Measurements from ENCODE around the gene NDFIP1. TPM values are rescaled to one million over a fixed set of nuclear protein-coding genes. Genes with fewer than 3 reads are reported as not detected.
A peak's percentile ranks its signal among the peaks of the same experiment; 100 is the strongest.

The NDFIP1 gene
- polyA plus RNA-seq, 1 donor, result 54.7 TPM

DNA sequence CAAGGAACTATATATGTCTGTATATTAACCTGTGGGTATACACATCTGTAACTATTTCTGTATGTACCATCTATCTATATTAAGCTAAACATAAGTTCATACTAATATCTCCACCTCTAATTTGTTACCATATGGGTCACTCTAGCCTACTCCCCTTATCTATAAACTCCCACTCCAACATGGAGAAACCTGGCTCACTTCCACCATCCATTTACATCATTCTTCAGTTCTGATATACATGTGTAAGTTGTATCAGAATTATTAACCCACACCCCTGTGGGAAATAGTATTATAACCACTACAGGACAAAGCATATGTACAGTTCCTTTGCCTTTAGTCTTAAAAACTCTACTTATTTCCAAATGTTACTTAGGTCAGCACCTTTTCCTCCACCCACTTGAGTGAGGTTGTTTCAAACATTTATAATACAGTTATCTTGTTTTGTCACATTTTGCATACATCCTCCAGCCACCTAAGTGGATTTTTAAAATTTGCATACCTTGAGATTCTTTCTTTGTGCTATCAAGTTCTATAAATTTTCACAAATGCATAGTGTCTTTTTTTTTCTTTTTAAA lies 10.6 kb downstream of the NDFIP1 start:
- DNase-seq (ENCODE audit: low read depth), result no peak

DNA sequence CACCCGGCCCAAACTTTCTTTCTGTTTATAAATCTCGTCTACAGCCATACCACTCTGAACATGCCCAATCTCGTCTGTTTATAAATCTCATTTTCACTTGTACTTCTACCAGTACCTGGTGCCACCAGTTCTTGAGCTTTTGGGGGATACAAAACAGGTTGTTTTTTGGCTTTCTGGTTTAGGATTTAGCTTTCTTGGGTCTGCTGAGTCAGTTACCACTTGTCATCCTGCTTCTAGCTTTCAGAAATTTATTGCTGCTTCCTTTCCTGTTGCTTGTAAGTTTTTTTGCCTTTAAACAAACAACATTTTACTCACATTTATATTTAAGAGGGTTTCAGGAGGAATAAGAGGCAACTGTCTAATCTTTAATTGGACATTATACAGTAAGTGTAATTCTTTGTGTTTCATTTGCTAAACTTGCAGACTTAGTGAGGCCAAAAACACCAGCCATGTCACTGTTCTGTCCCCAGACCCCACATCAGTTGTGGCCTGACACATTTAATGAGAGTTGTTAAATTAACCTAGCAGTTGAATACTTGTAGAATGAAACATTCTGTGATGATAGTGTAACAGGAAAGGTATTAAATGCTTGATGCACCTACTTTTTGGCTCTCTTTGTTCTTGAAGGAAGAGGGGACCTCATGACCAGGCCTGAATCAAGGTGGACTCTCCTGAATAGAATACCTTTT lies 11.8 kb downstream of the NDFIP1 start:
- no peak for DNase-seq (ENCODE audit: low read depth)

DNA sequence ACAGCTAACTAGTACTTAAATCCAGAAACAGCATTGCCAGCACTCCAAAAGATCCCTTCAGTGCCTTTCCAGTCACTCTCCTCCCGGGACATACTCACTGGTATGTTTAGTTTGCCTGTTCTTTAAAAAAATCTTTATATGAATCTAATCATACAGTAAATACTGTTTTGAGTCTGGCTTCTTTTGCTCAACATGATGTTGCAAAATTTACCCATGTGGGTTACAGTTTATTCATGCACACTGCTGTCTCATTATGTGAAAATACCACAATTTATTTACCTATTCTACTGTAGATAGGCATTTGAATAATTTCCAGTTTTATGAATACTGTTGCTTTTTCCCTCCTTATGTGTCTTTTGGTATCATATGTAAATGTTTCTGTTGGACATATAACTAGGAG lies 13.5 kb downstream of the NDFIP1 start:
- no peak for DNase-seq (ENCODE audit: low read depth)

DNA sequence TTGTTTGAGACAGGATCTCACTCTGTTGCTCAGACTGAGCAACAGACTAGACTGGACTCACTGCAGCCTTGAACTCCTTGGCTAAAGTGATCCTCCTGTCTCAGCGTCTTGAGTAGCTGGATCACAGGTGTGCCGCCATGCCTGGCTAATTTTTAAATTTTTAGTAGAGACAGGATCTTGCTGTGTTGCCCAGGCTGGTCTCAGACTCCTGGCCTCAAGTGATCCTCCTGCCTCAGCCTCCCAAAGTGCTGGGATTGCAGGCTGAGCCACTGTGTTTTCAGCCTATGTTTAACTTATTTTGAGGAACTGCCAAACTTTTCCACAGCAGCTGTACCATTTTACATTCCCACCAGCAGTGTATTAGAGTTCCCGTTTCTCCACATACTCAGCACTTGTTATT lies 16.8 kb downstream of the NDFIP1 start:
- no peak for DNase-seq (ENCODE audit: low read depth)

DNA sequence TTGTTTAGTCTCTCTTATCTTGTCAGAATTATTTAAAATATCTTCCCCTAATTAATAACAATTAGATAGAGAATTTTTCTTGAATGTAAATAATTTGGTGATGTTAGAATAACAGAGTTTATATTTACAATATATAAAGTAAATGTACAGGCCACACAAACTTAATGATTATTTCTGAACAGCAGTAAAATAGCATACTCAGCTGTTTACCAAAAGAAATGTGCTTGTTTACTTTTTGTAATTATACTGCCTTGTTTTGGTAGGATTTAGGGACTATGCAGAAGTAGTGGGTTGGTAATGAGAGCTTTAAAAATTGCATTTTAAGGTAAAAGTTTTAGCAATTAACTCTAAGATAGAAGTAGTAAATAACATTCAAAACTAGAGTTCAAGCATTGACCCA lies 17.4 kb downstream of the NDFIP1 start:
- DNase-seq (ENCODE audit: low read depth), result no peak

DNA sequence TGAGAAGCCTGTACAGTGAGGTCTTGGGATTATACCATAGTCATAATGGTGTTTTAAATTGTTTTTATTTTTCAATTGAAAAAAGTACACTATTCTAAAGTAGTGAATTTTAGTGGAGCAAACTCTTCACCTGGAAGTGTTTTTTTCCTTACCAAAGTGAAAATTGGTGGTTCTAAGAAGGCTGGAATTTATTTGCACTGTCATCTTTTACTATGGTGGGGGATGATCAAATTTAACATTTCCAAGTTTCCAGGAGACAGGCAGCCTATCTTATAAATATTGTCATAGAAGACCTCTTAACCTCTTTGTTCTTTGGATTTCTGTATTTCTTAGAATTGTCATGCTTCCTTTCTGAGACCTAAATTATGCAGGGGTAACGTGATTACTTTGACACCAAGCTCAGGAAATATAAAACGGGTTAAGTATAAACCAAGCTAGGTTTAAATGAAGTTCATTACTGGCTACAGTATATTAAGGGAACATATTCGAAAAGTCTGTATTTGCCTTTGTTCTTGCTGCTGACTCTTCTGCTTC lies 20.2 kb downstream of the NDFIP1 start:
- no peak for DNase-seq (ENCODE audit: low read depth)

DNA sequence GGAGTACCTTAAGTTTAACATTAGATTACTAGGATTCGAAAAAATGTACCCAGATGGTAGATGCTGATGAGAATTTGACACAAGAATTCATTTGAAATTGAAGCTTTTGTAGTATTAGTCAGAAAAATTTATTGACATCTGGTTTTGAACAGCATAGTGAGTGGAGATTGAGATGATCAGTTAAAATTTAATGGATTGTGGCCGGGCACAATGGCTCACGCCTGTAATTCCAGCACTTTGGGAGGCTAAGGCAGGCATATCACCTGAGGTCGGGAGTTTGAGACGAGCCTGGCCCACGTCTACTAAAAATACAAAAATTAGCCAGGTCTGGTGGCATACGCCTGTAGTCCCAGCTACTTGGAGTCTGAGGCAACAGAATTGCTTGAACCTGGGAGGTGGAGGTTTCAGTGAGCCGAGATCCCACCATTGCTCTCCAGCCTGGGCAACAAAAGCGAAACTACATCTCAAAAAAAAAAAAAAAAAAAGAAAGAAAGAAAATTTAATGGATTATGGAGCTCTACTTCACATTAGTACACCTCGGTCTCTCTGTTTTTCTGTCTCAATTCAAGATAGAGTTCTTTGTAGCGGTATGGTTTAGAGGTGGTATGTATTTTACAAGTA lies 21.0 kb downstream of the NDFIP1 start:
- no peak for DNase-seq (ENCODE audit: low read depth)

DNA sequence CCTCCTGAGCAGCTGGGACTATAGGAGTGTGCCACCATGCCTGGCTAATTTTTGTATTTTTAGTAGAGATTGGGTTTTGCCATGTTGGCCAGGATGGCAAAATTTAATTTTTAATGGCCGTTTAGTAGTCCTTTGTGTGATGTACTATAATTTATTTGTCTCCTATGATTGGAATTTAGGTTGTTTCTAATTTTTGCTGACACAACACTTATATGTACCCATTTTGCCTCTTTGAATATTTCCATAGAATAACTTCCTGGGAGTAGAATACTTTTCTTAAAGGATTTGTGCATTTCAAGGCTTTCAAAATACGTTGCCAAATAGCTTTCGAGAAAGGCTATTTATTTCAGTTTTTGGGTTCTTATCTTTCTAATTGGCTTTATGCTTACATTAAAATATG lies 22.8 kb downstream of the NDFIP1 start:
- DNase-seq (ENCODE audit: low read depth), result no peak

DNA sequence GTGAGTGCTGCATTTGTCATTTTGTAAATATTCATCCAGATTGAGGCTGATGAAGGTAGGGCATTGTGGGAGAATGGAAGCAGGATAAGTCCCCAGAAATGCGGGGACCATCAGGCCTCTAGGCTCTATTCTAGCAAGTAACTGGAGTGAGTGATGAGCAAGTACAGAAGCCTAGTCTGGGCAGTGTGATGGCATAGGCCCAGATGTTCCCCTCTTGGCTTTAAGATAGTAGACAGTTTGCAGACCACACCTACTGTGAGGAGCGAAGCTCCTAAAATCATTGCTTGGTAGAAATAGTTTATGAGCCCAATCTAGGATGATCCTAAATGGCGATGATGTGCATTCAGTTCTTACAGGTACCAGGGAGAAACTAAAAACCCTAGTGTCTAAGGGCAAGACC lies 24.3 kb downstream of the NDFIP1 start:
- no peak for DNase-seq (ENCODE audit: low read depth)

DNA sequence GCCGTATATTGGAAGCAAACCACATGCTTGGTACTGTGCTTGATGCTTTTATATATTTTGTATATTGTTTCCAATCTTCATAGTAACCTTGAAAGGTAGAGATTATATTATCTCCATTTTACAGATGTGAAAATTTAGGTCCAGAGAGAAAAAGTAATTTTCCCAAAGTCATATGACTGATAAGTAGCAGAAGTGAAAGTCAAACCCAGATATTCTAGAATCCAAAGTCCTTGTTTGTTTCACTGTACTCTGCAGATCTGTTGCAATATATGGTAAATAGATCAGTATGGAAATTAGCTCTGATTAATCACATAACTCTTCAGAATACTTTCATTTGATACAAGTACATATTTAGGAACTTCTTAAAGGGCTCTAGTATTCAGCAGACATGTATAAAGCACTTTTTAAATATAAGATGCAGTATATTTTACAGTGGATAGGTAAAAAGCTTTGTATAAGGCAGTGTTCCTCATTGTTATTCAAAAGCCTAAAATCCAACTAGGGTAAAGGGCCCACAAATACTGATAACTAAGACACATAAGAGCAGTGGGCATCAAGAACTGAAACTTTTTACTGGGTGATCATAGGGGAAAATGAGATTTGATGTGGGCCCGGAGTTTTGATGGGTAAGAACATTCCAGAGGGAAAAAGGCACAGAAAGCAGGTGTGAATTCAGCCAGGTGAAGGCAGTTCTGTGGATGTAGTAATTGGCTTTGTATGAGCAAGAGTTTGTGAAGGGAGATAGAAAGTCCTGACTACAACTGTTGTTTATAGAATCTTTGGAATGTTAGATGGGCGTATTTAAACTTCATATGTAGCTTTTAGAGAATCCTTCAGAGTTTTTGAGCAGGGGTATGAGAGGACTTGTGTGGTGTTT lies 25.0 kb downstream of the NDFIP1 start:
- no peak for DNase-seq (ENCODE audit: low read depth)

DNA sequence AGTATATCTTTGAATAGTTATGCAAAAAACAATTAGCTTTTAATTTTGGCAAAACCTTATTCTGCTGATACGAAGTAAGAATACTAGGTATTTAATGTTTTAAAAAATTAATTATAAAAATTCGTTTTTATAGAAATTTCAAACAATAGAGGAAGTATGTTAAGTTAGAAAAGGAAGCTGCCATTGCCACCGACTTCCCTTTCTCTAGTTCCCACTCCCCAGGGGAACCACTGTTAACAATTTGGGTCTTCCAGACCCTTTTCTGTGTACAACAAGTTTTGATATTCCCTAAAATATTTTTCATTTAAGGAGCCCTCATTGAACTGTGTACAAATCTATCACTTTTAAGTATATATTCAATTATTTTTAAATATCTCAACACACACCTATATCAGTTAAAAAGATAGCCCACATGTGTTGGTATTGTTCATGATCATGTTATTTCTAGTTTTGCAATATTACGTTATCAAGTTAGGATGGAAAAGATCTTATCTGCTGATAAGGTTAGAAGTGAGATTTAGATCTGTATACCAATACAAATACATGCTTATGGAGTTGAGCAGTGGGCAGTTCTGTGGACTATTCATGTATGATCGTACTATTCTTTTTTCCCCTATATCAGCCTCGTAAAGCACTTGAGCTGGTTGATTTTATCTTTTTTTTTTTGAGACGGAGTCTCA lies 25.9 kb downstream of the NDFIP1 start:
- no peak for DNase-seq (ENCODE audit: low read depth)

DNA sequence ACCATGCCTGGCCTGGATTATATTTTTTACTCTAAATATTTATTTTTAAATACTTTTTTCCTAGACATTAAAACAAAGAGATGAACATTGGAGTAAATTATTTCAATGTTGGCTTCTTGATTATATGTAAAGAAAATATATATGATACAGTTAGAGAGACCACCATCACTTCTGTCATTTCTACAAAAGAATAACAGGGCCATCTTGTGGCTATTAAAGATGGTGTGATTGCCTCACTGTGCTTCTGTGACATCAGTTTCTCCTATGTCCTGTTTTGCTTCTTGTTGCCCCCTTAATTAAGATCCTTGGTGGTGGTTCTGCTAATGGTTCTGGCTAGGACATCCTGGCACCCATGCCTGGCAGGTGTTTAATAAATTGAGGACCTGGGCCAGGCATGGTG lies 32.9 kb downstream of the NDFIP1 start:
- no peak for DNase-seq (ENCODE audit: low read depth)

DNA sequence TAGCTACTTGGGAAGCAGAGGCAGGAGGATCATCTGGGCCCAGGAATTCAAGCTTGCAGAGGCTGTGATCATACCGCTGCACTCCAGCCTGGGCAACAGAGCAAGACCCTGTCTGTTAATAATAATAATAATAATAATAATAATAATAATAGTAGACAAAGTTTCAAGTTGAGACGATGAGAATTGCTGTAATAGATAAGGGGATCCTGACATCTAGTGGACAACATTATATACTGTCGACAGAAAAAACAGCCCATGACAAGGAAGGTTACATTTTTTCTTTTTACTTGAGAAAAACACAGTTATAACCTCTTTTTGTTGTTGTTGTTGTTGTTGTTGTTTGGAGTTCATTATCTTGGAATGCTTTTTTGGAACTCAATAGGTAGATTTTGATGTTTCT lies 35.3 kb downstream of the NDFIP1 start:
- peak; percentile 32 for DNase-seq (ENCODE audit: low read depth)

DNA sequence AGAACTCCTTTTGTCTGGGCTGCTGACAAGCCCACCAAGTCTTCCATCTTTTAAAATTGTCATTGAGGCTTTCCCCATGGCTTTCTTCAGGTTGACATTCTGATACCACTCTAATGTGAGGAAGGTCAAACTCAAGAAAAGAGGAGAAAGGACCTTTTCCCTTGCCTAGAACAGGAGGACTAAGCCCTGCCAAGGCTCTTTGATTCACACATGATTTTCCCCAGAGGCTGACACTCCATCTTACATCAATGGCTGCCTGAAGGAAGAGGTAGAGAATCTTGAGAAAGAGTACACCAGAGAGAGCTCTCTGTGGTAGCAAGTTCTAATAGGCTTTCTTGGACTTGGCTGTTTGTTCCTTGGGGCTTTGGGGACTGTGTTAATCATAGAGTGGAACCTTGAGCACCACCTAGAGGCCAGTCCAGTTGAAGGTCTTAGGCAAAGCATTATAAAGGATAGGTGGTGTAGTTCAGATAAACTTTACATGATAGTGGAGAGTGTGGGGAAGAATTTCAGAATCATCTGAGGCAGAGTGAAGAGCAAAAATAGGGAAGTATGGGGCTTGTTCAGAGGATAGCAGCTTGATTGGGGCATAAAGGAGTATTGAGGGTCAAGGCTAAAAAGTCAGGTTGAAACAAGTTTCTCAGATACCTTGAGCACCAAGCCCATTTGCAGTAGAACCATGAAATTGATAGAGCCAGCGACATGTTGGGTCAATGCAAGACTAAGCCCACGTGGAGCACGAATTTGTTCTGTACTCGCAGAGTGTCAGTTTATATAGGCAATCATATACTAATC lies 36.7 kb downstream of the NDFIP1 start:
- DNase-seq (ENCODE audit: low read depth), result no peak

DNA sequence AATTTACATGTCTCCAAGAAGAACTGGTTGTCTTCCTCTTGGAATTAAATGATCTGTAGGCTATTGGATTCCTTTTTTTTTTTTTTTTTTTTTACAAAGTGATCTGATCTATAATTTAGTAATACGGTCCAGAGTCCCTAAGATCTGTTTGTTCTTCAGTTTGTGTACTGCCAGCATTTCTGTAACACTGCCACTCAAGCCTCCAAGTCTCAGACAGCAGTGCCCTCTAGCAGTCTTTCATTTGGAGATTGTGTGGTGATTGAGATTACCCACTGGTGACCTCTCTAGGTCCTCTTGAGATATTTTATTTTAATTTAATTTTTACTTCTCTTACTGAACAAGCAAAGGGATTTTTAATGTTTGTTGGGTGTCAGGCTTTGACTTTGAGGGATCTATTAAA lies 40.8 kb downstream of the NDFIP1 start:
- DNase-seq (ENCODE audit: low read depth), result no peak

DNA sequence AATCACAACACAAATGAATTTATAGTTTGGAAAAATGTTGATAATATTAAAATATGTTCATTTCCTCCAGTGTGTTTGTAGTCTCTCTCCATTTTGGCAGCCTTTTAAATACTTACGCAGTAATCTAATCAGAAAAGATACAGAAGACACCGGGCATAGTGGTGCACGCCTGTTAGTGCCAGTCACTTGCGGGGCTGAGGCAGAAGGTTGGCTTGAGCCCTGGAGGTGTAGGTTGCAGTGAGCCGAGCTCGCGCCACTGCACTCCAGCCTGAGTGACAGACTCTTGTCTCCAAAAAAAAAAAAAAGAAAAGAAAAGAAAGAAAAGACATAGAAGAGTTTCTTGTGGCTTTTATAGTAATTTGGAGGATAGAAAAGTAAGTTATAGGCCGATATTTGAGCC lies 41.9 kb downstream of the NDFIP1 start:
- DNase-seq (ENCODE audit: low read depth), result no peak

DNA sequence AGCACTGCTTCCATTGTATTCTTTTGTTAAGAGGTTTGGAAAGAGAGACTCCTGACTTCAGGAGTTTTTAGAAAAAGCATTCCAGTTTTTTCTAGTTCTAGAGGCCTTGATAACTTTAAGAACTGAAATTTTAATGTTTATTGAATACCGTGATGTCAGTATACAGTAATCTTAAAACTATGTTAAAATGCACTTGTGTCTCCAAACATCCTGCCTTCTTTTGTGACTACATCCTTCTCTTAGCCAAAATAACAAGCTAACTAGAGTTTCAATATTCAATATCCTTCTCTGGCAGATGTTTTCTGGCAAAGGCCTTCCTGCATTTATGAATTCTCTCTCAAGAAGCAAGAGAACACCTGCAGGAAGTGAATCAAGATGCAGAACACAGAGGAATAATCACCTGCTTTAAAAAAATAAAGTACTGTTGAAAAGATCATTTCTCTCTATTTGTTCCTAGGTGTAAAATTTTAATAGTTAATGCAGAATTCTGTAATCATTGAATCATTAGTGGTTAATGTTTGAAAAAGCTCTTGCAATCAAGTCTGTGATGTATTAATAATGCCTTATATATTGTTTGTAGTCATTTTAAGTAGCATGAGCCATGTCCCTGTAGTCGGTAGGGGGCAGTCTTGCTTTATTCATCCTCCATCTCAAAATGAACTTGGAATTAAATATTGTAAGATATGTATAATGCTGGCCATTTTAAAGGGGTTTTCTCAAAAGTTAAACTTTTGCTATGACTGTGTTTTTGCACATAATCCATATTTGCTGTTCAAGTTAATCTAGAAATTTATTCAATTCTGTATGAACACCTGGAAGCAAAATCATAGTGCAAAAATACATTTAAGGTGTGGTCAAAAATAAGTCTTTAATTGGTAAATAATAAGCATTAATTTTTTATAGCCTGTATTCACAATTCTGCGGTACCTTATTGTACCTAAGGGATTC lies 43.1 kb downstream of the NDFIP1 start:
- DNase-seq (ENCODE audit: low read depth), result peak; percentile 80

DNA sequence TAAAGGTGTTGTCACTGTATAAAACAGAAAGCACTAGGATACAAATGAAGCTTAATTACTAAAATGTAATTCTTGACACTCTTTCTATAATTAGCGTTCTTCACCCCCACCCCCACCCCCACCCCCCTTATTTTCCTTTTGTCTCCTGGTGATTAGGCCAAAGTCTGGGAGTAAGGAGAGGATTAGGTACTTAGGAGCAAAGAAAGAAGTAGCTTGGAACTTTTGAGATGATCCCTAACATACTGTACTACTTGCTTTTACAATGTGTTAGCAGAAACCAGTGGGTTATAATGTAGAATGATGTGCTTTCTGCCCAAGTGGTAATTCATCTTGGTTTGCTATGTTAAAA lies 43.8 kb downstream of the NDFIP1 start:
- no peak for DNase-seq (ENCODE audit: low read depth)

DNA sequence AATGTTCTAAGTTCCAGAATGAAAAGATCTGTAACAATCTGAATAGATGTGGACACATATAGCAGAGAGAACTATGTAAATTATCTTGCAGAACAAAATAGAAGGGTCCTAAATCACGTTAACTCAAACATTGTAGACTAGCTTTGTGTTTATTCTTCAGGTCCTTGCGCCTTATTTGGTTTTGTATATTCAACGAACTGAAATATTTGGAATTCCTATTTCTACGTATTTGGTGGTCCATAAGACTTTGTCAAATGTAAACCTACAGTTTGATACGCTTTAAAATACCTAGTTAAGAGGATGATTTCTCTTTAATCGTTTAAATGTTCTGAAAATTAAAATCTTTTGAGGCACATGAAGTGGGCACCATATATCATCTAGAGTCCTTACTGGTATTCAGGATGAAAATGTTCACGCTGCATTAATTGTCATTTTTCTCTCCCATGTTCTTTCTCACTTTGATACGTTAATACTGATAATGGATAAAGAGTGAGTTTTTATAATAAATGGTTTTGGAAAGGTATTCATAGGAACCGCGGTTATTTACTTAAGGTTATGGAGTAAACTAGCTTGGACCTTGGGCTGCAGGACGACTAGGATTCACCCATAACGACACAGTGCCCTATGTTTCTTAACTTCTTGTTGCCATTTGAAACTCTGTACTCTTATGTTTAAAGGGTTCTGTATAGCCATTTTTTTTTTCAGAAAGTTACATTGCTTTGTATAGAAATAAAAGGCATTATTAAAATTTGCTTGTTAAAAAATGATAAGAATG lies 45.3 kb downstream of the NDFIP1 start:
- DNase-seq (ENCODE audit: low read depth), result no peak
